ENCODE results near the gene C1orf159.

The C1orf159 gene

DNA sequence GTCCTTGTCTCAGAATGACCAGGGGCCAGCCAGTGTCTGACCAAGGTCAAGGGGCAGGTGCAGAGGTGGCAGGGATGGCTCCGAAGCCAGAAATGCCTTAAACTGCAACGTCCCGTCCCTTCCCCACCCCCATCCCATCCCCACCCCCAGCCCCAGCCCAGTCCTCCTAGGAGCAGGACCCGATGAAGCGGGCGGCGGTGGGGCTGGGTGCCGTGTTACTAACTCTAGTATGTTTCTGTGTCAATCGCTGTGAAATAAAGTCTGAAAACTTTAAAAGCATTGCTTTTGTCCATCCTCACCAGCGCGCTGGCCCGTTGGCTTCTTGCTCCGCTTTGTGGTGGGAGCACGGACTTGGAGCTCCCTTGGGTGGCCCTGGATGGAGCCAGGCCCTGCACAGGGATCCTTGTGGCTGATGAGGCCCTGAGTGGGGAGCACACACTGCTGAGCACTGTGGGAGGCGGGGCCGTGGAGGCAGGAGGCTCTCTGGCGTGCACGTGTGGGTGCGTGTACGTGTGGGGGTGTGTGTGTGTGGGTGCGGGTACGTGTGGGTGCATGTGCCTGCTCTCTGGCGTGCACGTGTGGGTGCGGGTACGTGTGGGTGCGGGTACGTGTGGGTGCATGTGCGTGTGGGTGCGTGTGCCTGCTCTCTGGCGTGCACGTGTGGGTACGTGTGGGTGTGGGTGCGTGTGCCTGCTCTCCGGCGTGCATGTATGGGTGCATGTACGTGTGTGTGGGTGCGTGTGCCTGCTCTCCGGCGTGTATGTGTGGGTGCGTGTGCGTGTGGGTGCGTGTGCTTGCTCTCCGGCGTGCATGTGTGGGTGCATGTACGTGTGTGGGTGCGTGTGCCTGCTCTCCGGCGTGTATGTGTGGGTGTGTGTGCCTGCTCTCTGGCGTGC is 59.8 kb downstream of the C1orf159 start:
- Histone ChIP-seq H3K27me3 (ENCODE audit: control insufficient read depth in 1 of 2, insufficient read depth in 1 of 2, low read length in 2 of 2) (peaks cover 0 to 39% of the 10 kb centered on the region in 2 experiments), H3K9ac (ENCODE audit: low read length) (no peak overlapping the region), H3K79me1 (replicated peaks; ENCODE audit: low read length, poor library complexity, severe bottlenecking) (peaks cover 6% of the 10 kb centered on the region), H2AK5ac (ENCODE audit: low read length, severe bottlenecking) (no peak overlapping the region), H3K4ac (ENCODE audit: low read depth in 1 of 2, low read length in 2 of 2) (no peak overlapping the region), H2AFZ (ENCODE audit: low read depth, low read length) (no peak overlapping the region), H3K27ac (ENCODE audit: low read length, poor library complexity, severe bottlenecking) (no peak overlapping the region), H3K14ac (ENCODE audit: low read length in 2 of 2) (no peak overlapping the region), H3K4me2 (ENCODE audit: low read length, poor library complexity, severe bottlenecking) (no peak overlapping the region), H3K4me1 (ENCODE audit: control insufficient read depth, insufficient read depth, low read depth, low read length) (peaks cover 42% of the 10 kb centered on the region), H3K23ac (ENCODE audit: low read length in 2 of 2) (no peak overlapping the region), H3K18ac (ENCODE audit: low read depth in 1 of 2, low read length in 2 of 2) (no peak overlapping the region), H2BK12ac (ENCODE audit: low read length in 2 of 2) (no peak overlapping the region), H3K9me3 (ENCODE audit: control insufficient read depth, low read length) (no peaks in the 10 kb centered on the region), H2BK120ac (ENCODE audit: low read depth, low read length) (no peak overlapping the region), H4K8ac (ENCODE audit: low read length) (no peak overlapping the region), H3K4me3 (ENCODE audit: insufficient read depth in 1 of 2, low read depth in 1 of 2, low read length in 2 of 2) (peak overlapping the region in 1 of 2 experiments; percentile 8), H2BK5ac (ENCODE audit: low read depth, low read length, poor library complexity, severe bottlenecking) (no peak overlapping the region), H3K36me3 (ENCODE audit: control insufficient read depth in 1 of 2, insufficient read depth in 2 of 2, low read depth in 1 of 2, low read length in 2 of 2) (peaks cover 0 to 60% of the 10 kb centered on the region in 2 experiments), H2BK15ac (ENCODE audit: low read depth, poor library complexity, severe bottlenecking) (no peak overlapping the region), H4K91ac (ENCODE audit: low read length) (peak overlapping the region; percentile 31)
- DNase-seq: no peak
- 89% methylated on average over 42 of the region's 50 CpGs for WGBS

DNA sequence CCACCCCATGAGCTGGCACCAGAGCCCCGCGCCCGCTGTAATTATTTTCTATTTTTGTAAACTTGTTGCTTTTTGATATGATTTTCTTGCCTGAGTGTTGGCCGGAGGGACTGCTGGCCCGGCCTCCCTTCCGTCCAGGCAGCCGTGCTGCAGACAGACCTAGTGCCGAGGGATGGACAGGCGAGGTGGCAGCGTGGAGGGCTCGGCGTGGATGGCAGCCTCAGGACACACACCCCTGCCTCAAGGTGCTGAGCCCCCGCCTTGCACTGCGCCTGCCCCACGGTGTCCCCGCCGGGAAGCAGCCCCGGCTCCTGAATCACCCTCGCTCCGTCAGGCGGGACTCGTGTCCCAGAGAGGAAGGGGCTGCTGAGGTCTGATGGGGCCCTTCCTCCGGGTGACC is 60.9 kb downstream of the C1orf159 start:
- Histone ChIP-seq H2AK5ac (ENCODE audit: low read length, severe bottlenecking) (no peak overlapping the region), H3K27ac (ENCODE audit: low read length, poor library complexity, severe bottlenecking) (no peak overlapping the region), H3K23ac (ENCODE audit: low read length in 2 of 2) (no peak overlapping the region), H2BK15ac (ENCODE audit: low read depth, poor library complexity, severe bottlenecking) (no peak overlapping the region), H2BK120ac (ENCODE audit: low read depth, low read length) (no peak overlapping the region), H4K91ac (ENCODE audit: low read length) (no peak overlapping the region), H3K36me3 (ENCODE audit: control insufficient read depth in 1 of 2, insufficient read depth in 2 of 2, low read depth in 1 of 2, low read length in 2 of 2) (peaks cover 0 to 71% of the 10 kb centered on the region in 2 experiments), H3K9me3 (ENCODE audit: control insufficient read depth, low read length) (no peaks in the 10 kb centered on the region), H3K4me1 (ENCODE audit: control insufficient read depth, insufficient read depth, low read depth, low read length) (peaks cover 33% of the 10 kb centered on the region), H3K14ac (ENCODE audit: low read length in 2 of 2) (no peak overlapping the region), H3K79me1 (replicated peaks; ENCODE audit: low read length, poor library complexity, severe bottlenecking) (peaks cover 11% of the 10 kb centered on the region), H3K18ac (ENCODE audit: low read depth in 1 of 2, low read length in 2 of 2) (no peak overlapping the region), H3K4me3 (ENCODE audit: insufficient read depth in 1 of 2, low read depth in 1 of 2, low read length in 2 of 2) (no peak overlapping the region), H3K9ac (ENCODE audit: low read length) (no peak overlapping the region), H4K8ac (ENCODE audit: low read length) (no peak overlapping the region), H2AFZ (ENCODE audit: low read depth, low read length) (no peak overlapping the region), H3K4ac (ENCODE audit: low read depth in 1 of 2, low read length in 2 of 2) (no peak overlapping the region), H3K4me2 (ENCODE audit: low read length, poor library complexity, severe bottlenecking) (no peak overlapping the region), H2BK5ac (ENCODE audit: low read depth, low read length, poor library complexity, severe bottlenecking) (no peak overlapping the region), H3K27me3 (ENCODE audit: control insufficient read depth in 1 of 2, insufficient read depth in 1 of 2, low read length in 2 of 2) (peaks cover 0 to 28% of the 10 kb centered on the region in 2 experiments), H2BK12ac (ENCODE audit: low read length in 2 of 2) (no peak overlapping the region)
- no peak for DNase-seq
- 89% methylated on average over 23 of the region's 23 CpGs for whole genome bisulfite sequencing

DNA sequence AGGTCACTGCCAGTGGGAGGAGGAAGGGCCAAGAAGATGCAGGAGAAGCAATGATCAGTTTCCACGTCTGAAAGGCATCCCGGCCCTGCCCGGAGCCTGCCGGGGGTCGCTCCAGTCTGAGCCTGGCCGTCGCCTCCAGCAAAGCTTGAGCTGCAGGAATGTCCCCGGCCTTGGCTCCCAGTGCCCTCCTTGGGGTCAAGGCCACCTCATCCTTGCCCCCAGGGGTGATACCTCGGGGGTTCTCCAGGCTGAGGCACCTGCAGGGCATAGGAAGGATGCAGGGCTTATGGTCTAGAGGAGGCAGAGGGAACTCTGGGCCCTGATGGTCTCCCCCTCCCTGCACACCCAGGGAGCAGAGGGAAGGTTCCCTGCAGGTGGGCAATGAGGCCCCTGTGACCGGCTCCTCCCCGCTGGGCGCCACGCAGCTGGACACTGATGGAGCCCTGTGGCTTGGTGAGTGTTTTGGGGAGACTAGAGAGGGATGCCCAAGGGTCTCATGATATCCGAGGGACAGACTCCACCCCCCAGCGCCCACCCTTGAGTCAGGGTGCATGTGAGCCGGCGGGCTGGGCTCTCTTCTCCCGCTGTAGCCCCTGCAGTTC is 61.7 kb downstream of the C1orf159 start:
- no peak overlapping the region for H4K8ac ChIP-seq (ENCODE audit: low read length)
- DNase-seq: no peak
- H3K27me3 ChIP-seq (ENCODE audit: control insufficient read depth in 1 of 2, insufficient read depth in 1 of 2, low read length in 2 of 2): peaks cover 0 to 23% of the 10 kb centered on the region in 2 experiments

GRCh38 chr1:1053682-1054081 is 62.2 kb downstream of the C1orf159 start:
- H2AFZ ChIP-seq (ENCODE audit: low read depth, low read length): no peak overlapping the region
- 97% methylated on average over 18 of the region's 18 CpGs for WGBS
- H3K27ac ChIP-seq (ENCODE audit: low read length, poor library complexity, severe bottlenecking): no peak overlapping the region
- H3K18ac ChIP-seq (ENCODE audit: low read depth in 1 of 2, low read length in 2 of 2): no peak overlapping the region
- H3K9me3 ChIP-seq (ENCODE audit: control insufficient read depth, low read length): no peaks in the 10 kb centered on the region
- H3K23ac ChIP-seq (ENCODE audit: low read length in 2 of 2): no peak overlapping the region
- peaks cover 0 to 84% of the 10 kb centered on the region in 2 experiments for H3K36me3 ChIP-seq (ENCODE audit: control insufficient read depth in 1 of 2, insufficient read depth in 2 of 2, low read depth in 1 of 2, low read length in 2 of 2)
- no peak overlapping the region for H2BK120ac ChIP-seq (ENCODE audit: low read depth, low read length)
- H3K9ac ChIP-seq (ENCODE audit: low read length): no peak overlapping the region
- peaks cover 0 to 19% of the 10 kb centered on the region in 2 experiments for H3K27me3 ChIP-seq (ENCODE audit: control insufficient read depth in 1 of 2, insufficient read depth in 1 of 2, low read length in 2 of 2)
- H2BK5ac ChIP-seq (ENCODE audit: low read depth, low read length, poor library complexity, severe bottlenecking): no peak overlapping the region
- H3K4me1 ChIP-seq (ENCODE audit: control insufficient read depth, insufficient read depth, low read depth, low read length): peaks cover 25% of the 10 kb centered on the region
- no peak for DNase-seq
- no peak overlapping the region for H3K4ac ChIP-seq (ENCODE audit: low read depth in 1 of 2, low read length in 2 of 2)
- H3K79me1 ChIP-seq (replicated peaks; ENCODE audit: low read length, poor library complexity, severe bottlenecking): peaks cover 14% of the 10 kb centered on the region
- no peak overlapping the region for H3K4me2 ChIP-seq (ENCODE audit: low read length, poor library complexity, severe bottlenecking)
- H4K91ac ChIP-seq (ENCODE audit: low read length): no peak overlapping the region
- H2BK12ac ChIP-seq (ENCODE audit: low read length in 2 of 2): no peak overlapping the region
- H3K14ac ChIP-seq (ENCODE audit: low read length in 2 of 2): no peak overlapping the region
- H2BK15ac ChIP-seq (ENCODE audit: low read depth, poor library complexity, severe bottlenecking): no peak overlapping the region
- no peak overlapping the region for H3K4me3 ChIP-seq (ENCODE audit: insufficient read depth in 1 of 2, low read depth in 1 of 2, low read length in 2 of 2)
- no peak overlapping the region for H4K8ac ChIP-seq (ENCODE audit: low read length)
- no peak overlapping the region for H2AK5ac ChIP-seq (ENCODE audit: low read length, severe bottlenecking)

More for the DNA sequence above, 61.7 kb downstream of the C1orf159 start:
- H2BK15ac ChIP-seq (ENCODE audit: low read depth, poor library complexity, severe bottlenecking): peak overlapping the region; percentile 56
- no peak overlapping the region for H2BK5ac ChIP-seq (ENCODE audit: low read depth, low read length, poor library complexity, severe bottlenecking)
- H3K4me2 ChIP-seq (ENCODE audit: low read length, poor library complexity, severe bottlenecking): no peak overlapping the region
- WGBS: 97% methylated on average over 18 of the region's 18 CpGs
- H3K9ac ChIP-seq (ENCODE audit: low read length): no peak overlapping the region
- no peak overlapping the region for H3K14ac ChIP-seq (ENCODE audit: low read length in 2 of 2)
- no peak overlapping the region for H3K4ac ChIP-seq (ENCODE audit: low read depth in 1 of 2, low read length in 2 of 2)
- H3K79me1 ChIP-seq (replicated peaks; ENCODE audit: low read length, poor library complexity, severe bottlenecking): peaks cover 12% of the 10 kb centered on the region
- H2AFZ ChIP-seq (ENCODE audit: low read depth, low read length): no peak overlapping the region
- H3K18ac ChIP-seq (ENCODE audit: low read depth in 1 of 2, low read length in 2 of 2): no peak overlapping the region
- no peaks in the 10 kb centered on the region for H3K9me3 ChIP-seq (ENCODE audit: control insufficient read depth, low read length)
- H3K27ac ChIP-seq (ENCODE audit: low read length, poor library complexity, severe bottlenecking): no peak overlapping the region
- H3K23ac ChIP-seq (ENCODE audit: low read length in 2 of 2): no peak overlapping the region
- peaks cover 30% of the 10 kb centered on the region for H3K4me1 ChIP-seq (ENCODE audit: control insufficient read depth, insufficient read depth, low read depth, low read length)
- H4K91ac ChIP-seq (ENCODE audit: low read length): no peak overlapping the region
- H2AK5ac ChIP-seq (ENCODE audit: low read length, severe bottlenecking): no peak overlapping the region
- no peak overlapping the region for H3K4me3 ChIP-seq (ENCODE audit: insufficient read depth in 1 of 2, low read depth in 1 of 2, low read length in 2 of 2)
- H3K36me3 ChIP-seq (ENCODE audit: control insufficient read depth in 1 of 2, insufficient read depth in 2 of 2, low read depth in 1 of 2, low read length in 2 of 2): peaks cover 0 to 79% of the 10 kb centered on the region in 2 experiments
- H2BK120ac ChIP-seq (ENCODE audit: low read depth, low read length): no peak overlapping the region
- no peak overlapping the region for H2BK12ac ChIP-seq (ENCODE audit: low read length in 2 of 2)
